HT1080 (cell line): ENCODE data around the gene COQ2. TPM values are rescaled to one million over a fixed set of nuclear protein-coding genes. Genes with fewer than 3 reads are reported as not detected.
"Not testable (repeated sequence)": the region's sequence is repeated elsewhere in the genome, so short reads cannot be mapped to it uniquely, and the experiment has no call there.

Experiments used
- DNase-seq: peaks from one replicate; pipeline ENCODE4 v3.0.0-alpha.2; 2015; ENCODE audit warnings: low read depth
- total RNA-seq: library from RNA; depleted of rRNA; stranded (reverse); fragments of >200 nt; shearing (Covaris generic); gene quantifications from 2 replicates; pipeline ENCODE4 v1.2.3, GENCODE V29; 2014

Gene COQ2
- total RNA-seq, 1 experiment from 2014 or later: 29.5 TPM

- DNase-seq: no peak
These were observed 33.7 kb downstream of the COQ2 start for GRCh38 chr4:83250687-83251446.

GRCh38 chr4:83248486-83248885 is 36.1 kb downstream of the COQ2 start:
- peak; percentile 29 for DNase-seq

DNA sequence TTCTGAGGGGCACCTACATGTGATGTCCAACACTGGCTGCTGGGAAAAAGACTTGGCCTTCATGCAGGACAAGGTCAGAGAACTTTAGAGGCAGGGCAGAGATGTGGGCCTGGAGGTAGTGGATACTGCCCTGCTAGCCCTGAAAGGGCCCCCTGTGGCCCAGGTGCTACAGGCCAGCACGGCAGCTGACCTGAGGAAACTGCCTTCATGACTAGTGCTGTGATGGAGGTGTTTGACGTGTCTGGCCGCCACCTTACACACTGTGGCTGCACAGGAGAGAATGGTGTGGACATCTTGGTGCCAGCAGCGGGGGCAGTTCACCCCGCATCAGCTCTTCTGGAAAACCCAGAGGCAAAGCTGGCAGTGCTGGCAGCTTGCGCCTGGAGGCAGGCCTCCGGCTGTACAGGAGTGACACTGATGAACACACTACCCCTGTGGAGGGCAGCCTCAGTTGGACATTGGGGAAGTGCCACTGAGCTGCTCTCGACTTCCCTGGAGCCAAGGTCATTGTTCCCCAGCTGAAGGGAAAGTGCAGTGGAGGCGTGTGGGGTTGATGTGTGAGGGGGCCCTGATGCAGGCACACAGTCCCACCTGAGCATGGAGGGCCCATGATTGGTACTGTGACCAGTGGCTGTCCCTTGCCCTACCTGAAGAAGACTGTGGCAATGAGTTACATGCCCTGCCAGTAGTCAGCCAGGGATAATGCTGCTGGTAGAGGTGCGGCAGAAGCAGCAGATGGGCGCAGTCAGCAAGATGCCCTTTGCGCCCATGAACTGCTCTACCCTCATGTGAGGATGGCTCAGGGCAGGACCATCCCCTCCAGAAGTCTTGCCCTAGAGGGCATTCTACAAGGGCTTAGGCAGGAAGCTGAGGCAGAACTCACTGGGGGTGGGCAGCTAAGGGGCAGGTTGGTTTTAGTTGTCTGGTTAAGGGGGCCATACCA is 36.9 kb downstream of the COQ2 start:
- no peak for DNase-seq

DNA sequence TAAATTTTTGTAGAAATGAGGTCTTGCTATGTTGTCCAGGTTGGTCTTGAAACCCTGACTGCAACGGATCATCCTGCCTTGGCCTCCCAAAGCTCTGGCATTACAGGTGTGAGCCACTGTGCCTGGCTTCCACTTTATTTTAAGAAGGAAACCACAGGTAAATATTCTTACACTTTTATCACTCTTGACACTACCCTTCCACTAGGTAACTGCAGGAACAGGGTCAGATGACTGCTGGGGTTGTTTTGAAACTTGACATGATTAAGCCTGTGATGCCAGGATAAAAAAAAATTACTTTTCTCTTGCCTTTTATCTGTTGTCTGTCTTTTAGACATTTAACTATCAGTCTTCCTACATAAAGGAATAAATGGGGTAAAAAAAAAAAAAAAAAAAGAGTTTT is 43.5 kb downstream of the COQ2 start:
- no peak for DNase-seq

DNA sequence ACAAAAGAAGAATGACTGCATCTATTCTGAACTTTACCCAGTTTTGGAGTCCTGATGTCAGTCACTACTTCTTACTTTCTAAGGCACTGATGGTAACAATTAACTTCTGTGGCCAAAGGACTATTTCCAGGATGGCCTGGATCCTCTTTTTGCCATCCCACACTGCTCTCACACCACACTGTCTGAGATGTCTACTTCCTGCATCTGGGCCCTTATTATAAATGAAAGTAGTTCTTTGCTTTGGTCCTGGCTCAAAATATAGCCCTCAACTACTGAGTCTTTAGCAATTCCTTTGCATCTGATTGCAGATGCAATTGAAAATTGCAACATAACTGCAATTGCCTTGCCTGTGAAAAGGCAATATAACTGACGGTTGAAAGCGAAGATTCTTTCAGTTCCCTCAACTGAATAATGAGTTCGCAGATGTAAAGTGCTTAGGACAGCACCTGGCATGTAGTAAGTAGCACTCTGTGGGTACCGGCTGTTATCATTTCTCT is 44.2 kb downstream of the COQ2 start:
- DNase-seq: no peak

GRCh38 chr4:83238393-83239248 is 46.0 kb downstream of the COQ2 start:
- DNase-seq: no peak

DNA sequence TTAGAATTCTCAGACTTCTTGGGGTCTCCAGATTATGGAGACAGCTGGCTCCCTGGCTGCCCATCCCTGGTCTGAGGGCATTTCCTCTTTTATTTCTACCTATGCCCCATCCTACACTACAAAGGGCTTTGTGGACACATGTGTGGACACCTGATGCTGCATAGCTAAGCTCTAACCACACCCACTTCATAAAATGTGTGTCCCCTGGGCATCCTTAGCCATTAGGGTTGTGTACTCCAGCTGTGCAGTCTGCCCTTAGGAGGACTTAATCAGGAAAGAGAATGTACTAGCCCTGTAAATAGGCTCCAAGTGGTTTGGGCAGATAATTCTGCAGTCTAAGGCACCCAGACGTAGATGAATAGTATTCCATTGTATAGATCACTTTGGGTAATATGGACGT is 47.0 kb downstream of the COQ2 start:
- DNase-seq: no peak

GRCh38 chr4:83235645-83236133 is 48.9 kb downstream of the COQ2 start:
- DNase-seq: not testable (repeated sequence)

- DNase-seq: no peak
These were observed 49.5 kb downstream of the COQ2 start for GRCh38 chr4:83234902-83235644.

DNA sequence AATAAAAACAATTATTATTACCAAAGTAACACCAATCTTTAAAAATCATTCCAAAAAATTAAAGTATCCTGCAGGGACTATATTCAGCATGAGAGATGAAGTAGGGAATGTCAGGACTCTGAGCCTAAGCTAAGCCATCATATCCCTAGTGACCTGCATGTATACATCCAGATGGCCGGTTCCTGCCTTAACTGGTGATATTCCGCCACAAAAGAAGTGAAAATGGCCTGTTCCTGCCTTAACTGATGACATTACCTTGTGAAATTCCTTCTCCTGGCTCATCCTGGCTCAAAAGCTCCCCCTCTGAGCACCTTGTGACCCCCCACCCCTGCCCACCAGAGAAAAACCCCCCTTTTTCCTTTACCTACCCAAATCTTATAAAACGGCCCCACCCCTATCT is 50.2 kb downstream of the COQ2 start:
- DNase-seq: not testable (repeated sequence)

GRCh38 chr4:83232082-83232481 is 52.5 kb downstream of the COQ2 start:
- peak; percentile 3 for DNase-seq

DNA sequence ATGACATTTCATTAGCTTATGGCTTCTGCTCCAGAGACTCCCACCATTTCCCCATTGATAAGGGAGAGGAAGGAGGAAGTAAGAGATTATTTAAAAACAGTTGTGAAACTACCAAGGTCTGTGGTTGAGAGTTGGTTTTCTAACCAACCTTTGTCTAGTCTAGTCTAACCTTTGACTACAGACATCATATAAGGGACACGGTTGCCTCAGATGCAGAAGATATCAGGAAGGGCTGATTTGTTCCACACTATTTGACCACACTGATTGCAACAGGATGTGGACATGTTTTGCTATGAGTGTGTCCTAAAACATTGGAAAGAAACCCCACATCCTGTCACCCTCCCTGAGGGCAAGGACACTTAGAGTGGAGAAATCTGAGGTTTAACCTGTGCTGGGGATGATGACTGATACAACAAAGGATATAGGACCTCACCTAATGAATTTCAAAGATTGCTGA is 53.0 kb downstream of the COQ2 start:
- DNase-seq: peak; percentile 73

GRCh38 chr4:83230928-83231327 is 53.7 kb downstream of the COQ2 start:
- DNase-seq: no peak

GRCh38 chr4:83229791-83230190 is 54.8 kb downstream of the COQ2 start:
- no peak for DNase-seq

GRCh38 chr4:83228231-83228630 is 56.4 kb downstream of the COQ2 start:
- no peak for DNase-seq

DNA sequence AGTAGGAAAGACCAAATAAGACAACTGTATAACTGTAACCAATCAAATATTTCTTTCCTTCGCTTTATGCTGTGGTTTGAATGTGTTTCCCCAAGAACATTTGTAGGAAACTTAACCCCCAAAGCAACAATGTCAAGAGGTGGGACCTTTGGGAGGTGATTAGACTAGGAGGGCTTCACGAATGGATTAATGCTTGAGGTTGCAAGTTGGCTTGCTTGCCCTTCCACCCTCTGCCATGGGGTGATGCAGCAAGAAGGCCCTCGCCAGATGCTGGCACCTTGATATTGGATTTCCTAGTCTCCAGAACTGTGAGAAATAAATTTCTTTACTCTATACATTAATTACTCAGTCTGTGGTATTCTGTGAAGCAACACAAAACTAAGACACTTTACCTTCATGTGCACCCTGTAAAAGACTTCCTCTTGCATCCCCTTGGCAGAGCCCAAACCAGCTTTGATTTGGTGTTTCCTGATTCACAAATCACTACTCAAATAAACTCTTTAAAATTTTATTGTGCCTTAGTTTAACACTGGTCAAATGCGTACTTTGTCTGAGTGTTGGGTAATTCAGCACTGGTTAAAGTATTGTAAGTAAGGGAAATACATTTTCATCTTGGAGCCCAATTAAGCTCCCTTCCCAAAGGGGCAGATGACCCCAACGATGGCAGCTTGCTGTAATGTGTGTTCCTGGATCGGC is 59.9 kb downstream of the COQ2 start:
- DNase-seq: no peak

- no peak for DNase-seq
These were observed 60.8 kb downstream of the COQ2 start for GRCh38 chr4:83223781-83224180.

GRCh38 chr4:83221897-83222441 is 62.6 kb downstream of the COQ2 start:
- DNase-seq: no peak
